Stimulated activated CD8-positive, alpha-beta memory T cell treated with anti-CD3 and anti-CD28 coated beads, Interleukin-7, amount 100 ng/mL, for 24 hours (primary cell): Measurements from ENCODE around the gene SP4.
A peak's percentile ranks its signal among the peaks of the same experiment; 100 is the strongest.

ENCODE experiments used
- DNase-seq: peaks from one replicate; pipeline ENCODE4 v3.0.0-alpha.2; 2020; ENCODE audit warnings: low read depth

Gene SP4

DNA sequence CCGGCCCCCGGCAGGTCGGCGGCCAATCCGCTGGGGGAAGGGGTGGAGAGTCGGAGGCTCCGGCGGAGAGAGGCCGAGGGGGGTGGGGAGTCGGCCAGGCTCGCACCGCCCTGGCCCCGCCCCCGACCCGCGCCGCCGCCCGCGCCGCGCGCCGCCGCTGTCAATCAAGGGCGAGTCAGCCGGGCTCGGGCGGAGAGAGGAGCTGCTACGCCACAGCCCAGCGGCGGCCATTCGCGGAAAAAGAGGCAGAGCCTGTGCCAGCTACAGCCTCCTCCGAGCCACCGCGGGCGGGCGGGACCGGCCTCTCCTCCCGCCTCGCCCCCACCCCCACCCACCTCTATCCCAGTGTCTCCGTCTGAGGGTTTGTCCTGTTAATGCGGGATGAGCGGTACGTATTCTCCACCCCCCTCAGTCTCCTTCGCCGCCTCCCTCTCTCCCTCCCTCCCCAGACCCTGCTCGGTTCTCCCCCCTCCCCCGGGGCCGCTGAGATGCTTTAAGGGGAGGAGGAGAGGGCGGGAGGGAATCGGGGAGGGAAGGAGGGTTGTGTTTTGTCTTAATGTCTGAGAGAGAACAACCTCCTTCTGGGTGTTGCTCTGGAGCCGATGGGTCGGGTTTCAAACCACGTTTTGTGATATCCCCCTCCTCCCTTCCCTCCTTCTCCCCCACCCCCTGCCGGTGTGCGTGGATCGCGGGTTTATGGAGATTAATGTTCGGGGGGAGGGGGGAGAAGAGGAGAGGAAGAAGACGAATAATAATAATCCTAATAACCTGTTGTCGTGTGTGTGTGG, at the start of gene SP4:
TSS of gene SP4 (plus strand) at position 213 of the 788 bp plus-strand sequence. CDS start at position 382, 169 bp downstream.
- DNase-seq = peak; percentile 87

DNA sequence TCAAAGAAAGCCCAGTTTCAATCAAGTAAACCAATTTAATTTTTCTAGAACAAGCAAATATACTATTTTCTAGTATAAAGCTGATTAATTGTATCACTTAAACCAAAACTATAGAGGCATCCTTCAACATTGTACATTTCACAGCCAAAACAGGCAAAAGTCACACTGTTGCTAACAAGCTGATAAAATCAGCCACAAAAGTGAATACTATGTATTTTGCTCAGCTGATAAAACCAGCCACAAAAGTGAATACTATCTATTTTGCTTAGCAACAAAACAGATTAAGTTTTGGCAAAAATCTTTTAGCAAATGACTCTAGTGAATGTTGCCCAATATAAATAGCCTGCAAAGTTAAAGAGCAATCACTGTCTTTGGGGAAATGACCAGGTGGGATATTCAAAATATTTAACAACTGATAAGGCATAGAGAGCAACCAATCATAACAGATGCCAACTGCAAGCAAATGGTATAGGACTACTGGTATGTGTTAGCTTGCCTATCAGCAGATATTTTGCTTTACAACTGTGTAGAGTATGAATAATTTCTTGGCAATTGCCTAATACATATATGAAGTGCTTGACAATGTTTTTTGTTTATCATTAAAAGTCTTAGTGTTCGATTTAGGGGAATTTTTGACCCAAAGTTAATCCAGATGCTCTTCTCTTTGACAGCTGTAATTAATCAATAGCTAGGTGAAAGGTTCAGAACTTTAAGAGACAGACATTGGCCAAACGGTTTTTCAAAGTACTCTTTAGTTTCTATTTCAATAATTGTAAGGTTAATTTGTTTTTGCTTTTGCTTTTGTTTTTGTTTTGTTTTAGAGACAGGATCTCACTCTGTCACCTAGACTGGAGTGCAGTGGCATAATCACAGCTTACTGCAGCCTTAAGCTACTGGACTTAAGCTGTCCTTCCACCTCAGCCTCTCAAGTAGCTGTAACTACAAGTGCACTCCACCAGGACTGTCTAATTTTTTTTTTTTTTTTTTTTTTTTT, 44.4 kb upstream of the SP4 start:
- DNase-seq = no peak

DNA sequence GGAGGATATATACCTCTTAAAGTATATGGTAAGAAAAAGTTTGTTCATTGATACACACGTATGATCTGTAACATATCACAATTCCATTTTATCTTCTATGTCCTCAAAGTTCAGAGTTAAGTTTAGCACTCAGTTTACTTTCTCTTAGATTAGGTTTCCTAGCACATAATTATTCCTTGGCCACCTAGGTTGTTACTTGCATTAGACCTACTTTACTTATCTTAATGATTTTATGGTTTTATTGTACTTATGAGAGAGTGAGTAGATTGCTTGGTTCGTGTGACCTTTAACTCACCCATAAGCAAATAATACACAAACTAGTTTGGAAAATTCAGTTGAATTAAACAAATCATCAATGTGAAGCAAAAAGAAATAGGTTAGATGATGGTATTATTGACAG, 33.9 kb upstream of the SP4 start:
- DNase-seq = no peak

DNA sequence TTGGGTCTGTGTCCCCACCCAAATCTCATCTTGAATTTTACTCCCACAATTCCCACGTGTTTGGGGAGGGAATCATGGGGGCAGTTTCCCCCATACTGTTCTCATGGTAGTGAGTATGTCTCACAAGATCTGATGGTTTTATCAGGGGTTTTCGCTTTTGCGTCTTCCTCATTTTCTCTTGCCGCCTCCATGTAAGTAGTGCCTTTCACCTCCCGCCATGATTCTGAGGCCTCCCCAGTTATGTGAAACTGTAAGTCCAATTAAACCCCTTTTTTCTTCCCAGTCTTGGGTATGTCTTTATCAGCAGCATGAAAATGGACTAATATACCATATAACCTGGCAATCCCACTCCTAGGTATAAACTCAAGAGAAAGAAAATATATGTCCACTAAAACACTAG, 25.9 kb upstream of the SP4 start:
- DNase-seq = no peak

DNA sequence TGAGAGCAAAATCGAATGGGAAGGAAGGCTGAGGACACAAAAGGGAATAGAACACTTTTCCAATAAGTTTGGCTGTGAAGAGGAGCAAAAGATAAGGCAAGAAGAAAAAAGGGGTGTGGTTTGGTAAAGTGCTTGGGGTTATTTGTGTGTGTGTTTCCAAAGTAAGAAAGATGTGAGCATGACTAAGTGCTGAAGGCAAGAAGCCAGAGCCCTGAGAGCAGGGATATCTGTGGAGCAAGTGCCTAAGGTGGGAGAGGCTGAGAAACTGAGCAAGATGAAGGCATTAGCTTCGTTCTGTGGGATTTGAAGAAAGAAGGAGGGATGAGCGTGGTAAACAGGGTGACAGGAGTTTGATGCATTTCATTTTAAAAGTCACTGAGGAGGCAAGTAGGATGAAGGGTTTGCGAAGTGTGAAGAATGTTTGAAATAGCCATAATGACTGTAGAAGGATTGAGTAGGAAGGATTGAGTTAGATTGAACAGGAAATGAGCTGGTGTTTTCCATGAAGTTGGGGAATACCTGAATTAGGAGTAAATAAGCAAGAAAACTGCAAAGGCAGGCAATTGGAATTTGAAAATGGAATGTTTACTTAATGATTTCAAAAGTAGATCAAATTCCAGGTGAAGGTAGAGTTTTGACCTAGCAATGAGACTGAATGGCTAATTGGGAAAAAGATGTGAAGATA, 19.9 kb upstream of the SP4 start:
- DNase-seq = no peak

DNA sequence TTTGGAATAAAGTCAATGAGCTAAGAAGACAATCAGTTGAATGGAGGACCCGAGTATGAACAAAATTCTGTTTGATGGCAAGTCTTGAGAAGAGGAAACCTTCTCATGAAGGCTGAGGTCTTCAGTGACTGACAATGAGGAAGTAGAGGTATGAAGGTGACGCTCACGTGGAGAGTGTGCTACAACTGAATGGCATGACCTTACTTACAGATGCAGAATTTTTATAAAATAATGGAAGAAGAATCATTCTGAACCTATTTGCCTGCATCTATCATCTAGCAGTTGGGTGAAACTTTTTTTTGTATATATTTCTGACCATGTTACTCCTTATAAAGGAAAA, 19.4 kb upstream of the SP4 start:
- DNase-seq = no peak

DNA sequence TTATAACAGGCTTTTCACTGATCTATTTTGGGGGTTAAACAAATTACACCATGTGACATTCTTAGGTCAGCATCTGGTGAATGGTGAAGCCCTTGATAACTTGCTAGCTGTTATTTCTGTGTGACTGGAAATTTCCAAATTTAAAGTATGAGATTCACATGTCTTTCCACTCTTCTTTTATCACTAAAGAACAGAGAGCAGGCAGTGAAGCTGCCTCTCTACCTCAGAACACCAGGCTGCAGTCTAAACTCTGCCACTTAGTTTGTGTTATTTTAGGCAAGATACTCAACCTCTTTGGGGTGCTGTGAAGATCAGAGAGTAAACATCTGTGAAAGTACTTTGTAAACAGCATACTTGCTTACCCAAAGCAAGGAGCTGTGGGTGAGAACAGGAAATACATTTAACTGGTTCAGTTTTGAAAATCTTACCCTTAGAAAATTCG, 15.5 kb upstream of the SP4 start:
- no peak for DNase-seq

DNA sequence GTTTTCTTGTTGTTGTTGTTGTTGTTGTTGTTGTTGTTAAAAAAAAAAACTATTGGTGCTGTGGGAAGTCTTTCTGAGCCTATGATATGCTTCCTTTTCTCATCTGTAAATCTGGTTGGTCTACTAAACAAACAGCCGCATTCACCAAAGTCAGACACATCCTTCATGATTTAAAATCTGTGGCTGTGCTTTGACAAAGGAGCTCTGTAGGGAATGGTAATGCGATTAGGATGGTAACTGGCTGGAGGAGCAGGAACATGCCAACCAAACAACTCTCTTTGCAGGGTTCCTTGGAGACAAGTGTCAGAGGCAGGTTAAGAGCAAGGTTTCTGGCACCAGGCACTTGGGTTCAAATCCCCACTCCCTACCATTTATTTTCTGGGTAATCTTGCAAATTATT, 14.9 kb upstream of the SP4 start:
- DNase-seq = no peak

DNA sequence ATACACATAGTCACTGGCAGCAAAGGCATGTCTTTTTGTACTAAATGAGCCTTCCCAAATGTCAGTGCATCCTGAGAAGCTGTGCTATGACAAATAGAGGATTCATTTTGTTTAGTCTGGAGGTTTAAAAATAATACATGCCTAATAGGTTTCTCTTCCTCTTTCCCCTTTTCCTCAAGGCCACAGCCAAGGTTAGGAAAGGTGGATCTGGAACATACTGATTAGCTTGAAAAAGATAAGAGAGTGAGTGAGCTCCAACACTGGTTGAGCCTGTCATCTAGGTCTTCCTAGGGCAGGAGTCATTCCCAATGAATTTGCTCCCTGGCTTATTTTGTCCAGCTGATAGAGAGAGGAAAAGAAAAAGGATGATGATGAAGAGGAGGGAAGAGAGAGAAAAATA, 14.4 kb upstream of the SP4 start:
- no peak for DNase-seq

DNA sequence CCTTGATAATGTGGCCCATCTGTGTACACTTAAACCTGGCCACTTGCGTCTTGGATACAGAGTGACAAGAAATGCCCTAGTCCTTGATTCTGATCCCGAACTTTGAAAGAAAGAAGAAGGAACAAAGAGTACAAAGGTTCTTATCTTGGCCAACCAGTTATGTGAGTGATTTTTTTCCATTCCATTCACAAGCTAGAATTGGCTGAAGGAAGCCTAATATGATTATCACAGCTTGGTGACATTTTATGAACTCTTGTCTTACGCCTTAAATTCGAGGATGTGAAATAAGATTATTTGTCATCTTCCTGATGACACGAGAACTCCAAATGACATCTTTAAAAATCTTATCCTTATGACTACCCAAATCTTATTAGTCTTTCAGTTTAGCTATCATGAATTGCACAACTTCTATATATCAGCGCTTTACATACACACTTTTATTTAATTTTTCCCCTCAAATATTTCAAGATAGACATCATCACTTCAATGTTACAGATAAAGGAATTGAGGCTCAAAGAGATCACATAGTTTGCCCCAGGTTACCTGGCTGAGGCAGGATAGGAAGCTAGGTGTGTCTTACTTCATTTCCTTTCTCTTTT, 13.0 kb upstream of the SP4 start:
- no peak for DNase-seq

DNA sequence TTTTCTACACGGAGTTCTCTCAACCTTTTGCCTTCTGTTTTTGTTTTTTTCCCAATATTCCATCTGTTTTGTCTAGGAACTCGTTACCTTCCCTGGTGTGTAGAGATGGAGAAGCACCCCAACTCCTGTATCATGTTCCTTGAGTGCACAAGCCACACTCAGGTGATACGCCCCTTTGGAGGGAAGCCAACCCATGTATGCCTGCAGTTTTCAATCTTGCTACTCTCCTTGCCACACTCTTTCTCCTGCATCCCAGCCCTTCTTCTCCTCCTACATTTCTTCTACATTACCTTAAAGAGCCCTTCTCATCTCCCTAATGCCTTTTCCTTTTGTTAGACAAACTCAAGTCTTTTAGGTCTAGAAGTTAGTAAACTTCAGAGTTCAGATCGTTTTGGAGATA, 10.2 kb upstream of the SP4 start:
- DNase-seq = no peak

DNA sequence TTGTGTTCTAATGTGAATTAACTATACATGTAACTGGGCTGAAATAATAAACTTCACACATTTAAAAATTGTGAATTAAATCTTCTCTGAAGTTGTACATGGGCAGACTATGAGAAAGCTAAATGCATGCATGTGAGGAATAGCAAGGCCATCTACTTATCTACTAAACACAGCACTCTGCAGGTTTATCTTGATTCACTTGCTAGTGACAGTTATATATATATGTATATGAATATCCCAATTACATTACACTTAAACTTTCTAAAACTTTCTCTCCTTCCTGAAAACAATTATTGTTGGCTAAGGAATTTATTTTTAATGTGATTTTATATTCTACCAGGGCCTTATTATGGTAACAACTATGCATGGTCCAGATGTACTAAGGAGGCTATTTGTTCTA, 5.1 kb upstream of the SP4 start:
- no peak for DNase-seq

DNA sequence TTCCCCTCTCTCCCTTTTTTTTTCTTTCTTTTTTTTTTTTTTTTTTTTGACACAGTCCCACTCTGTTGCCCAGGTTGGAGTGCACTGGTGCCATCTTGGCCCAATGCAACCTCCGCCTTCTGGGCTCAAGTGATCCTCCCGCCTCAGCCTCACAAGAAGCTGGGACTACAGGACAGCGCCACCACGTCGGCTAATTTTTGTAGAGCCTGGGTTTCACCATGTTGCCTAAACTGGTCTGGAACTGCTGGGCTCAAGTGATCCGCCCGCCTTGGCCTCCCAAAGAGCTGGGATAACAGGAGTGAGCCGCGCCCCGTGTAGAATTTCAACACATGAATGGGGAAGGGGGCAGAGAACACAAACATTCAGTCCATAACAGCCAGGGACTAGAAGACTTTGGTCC, 2.6 kb upstream of the SP4 start:
- no peak for DNase-seq

DNA sequence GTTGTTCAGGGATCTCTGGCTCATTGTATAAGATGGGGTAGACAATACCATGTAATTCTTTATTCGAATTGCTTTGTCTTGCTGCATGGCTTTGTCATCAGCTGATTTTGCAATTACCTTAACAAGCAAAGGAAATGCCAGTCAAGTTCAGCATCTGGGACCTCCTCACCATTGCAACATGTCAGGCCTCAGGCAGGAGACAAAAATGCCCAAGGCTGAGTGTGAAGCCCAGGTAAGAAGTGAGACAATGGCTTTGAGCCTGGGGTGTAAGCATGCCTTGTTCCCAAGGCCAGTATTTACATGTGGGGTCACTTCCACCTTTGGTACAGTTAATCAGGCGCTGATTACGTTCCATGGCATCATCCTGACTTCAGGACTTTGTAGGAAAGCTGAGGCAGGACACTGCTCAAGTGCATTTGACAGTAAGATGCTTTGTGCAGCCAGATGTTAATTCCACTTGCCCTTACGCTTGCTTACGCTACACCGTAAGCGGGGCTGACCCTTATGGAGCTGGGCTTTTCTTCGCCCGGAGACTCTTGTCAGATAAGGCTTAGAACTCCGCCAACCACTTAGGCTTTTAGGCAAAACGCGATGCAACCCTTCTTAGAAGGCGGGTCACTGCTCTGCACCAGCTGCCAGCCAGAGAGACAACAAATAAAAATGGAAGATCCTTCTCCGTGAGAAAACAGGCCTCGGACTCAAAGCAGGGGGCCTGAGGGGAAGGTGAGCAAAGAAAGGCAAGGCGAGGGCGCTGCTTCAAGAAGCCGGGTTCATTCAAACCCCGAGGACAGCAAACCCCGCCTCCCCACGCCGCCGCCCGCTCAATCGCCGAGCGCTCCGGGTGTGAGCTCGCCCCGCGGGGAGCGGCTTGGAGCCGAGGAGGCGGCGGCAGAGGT, 1.3 kb upstream of the SP4 start:
- no peak for DNase-seq

DNA sequence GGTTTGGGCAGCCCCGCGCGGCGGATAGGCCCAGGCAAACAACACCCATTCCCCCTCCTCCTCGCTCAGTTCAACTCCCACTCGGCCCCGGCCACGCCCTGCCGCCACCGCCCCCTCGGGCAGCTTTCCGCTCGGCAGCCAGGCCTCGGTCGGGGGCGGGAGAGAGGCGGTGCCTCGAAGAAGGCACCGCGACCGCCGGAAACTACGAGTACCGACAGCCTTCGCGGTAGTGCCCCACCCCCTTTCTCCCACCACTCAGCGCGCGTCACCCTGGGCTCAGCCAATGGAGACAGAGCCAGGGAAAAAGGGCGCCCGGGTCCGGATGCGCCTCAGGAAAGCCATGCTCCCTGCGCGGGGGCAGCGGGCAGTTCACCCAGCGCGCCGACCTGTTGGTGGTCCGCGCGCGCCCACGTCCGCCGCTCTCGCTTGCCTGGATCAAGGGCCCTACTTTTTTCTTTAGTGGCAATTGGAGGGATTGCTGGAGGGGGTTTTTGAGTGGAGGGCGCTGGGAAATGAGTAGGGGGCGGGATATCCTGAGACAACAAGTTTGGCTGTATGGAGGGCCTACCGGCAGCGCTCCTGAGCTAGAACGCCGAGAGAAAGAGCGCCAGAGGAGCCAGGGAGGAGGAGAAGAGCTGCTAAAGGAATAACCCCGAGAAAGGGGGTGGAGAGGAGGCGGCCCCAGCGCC, 557 bp upstream of the SP4 start:
- peak; percentile 99 for DNase-seq

DNA sequence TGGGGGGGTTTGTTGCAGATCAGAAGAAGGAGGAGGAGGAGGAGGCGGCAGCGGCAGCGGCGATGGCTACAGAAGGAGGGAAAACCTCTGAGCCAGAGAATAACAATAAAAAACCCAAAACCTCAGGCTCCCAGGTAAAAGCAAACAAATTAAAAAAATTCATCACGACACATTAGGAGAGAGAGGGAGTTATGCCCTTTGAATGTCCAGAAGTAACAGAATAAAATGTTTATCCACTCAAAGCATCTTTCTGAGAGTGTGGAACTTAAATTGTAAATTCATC, 717 bp downstream of the SP4 start:
- no peak for DNase-seq

DNA sequence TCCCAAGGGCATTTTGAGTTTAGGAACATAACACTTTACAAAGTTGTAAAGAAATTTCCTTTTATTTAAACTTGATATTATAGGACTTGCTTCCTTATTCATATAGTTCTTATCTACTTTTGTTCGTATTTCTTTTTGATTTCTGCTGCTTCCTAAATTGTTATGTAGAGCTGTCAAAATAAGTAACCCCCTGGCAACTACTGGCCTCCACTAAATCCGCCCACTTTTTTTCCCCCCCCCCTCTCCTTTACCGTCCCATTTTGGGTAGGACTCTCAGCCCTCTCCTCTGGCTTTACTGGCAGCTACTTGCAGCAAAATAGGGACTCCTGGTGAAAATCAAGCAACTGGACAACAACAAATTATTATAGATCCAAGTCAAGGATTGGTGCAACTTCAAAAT, 1.1 kb downstream of the SP4 start:
- no peak for DNase-seq

DNA sequence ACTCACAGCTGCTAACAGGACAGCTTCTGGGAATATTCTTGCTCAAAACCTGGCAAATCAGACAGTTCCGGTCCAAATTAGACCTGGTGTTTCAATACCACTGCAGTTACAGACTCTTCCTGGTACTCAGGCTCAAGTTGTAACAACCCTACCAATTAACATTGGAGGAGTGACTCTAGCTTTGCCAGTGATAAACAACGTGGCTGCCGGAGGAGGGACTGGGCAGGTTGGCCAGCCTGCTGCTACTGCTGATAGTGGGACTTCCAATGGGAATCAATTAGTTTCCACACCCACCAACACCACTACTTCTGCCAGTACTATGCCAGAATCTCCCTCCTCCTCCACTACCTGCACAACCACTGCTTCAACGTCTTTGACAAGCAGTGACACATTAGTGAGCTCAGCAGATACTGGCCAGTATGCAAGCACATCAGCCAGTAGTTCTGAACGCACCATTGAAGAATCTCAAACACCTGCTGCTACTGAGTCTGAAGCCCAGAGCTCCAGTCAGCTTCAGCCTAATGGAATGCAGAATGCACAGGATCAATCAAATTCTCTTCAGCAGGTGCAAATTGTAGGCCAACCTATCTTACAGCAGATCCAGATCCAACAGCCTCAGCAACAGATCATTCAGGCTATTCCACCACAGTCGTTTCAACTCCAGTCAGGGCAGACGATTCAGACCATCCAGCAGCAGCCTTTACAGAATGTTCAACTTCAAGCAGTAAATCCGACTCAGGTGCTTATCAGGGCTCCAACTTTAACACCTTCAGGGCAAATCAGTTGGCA, 2.1 kb downstream of the SP4 start:
- no peak for DNase-seq

DNA sequence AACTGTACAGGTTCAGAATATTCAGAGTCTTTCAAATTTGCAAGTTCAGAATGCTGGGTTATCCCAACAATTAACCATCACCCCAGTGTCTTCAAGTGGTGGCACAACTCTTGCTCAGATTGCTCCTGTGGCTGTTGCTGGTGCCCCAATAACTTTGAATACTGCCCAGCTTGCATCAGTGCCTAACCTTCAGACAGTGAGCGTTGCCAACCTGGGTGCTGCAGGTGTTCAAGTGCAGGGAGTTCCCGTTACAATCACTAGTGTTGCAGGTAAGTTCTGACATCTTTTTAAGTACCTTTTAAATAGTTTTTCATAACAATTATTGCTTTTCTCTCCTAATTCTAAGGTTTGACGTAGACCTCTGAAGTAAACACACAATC, 2.7 kb downstream of the SP4 start:
- no peak for DNase-seq
